C4-2B (cell line): ENCODE data around the gene MXD3.

Source experiments
- H3K27ac ChIP-seq: fragments of 450-650 bp; 2 replicates; pipeline ENCODE4 v1.5.1; 2017
- CTCF ChIP-seq: fragments of 450-650 bp; conservative IDR thresholded peaks from 2 replicates; pipeline ENCODE4 v1.5.1; 2017; ENCODE audit warnings: mild to moderate bottlenecking
- ZFX ChIP-seq: fragments of 450-650 bp; IDR thresholded peaks from 2 replicates; pipeline ENCODE4 v1.6.1; 2017

Gene MXD3

GRCh38 chr5:177297922-177298321, 13.8 kb downstream of the MXD3 start:
- no peak overlapping the region for H3K27ac ChIP-seq
- TF ChIP-seq CTCF (no peak), ZFX (no peak)

GRCh38 chr5:177296581-177296980, 15.1 kb downstream of the MXD3 start:
- no peak for TF ChIP-seq ZFX
- no peak for TF ChIP-seq CTCF
- peak overlapping the region; percentile 42 for H3K27ac ChIP-seq

GRCh38 chr5:177295924-177296323, 15.8 kb downstream of the MXD3 start:
- peak overlapping the region; percentile 42 for H3K27ac ChIP-seq
- TF ChIP-seq ZFX: no peak
- no peak for TF ChIP-seq CTCF

- no peak for TF ChIP-seq CTCF
- no peak for TF ChIP-seq ZFX
- H3K27ac ChIP-seq: no peak overlapping the region
These were observed 17.1 kb downstream of the MXD3 start for GRCh38 chr5:177294632-177295031.

- TF ChIP-seq ZFX (no peak), CTCF (no peak)
- H3K27ac ChIP-seq: no peak overlapping the region
These were observed 17.7 kb downstream of the MXD3 start for GRCh38 chr5:177293819-177294581.

- TF ChIP-seq CTCF: no peak
- TF ChIP-seq ZFX: no peak
- H3K27ac ChIP-seq: no peak overlapping the region
These were observed 20.0 kb downstream of the MXD3 start for GRCh38 chr5:177291735-177292134.

- TF ChIP-seq ZFX: no peak
- no peak for TF ChIP-seq CTCF
- no peak overlapping the region for H3K27ac ChIP-seq
These were observed 20.7 kb downstream of the MXD3 start for GRCh38 chr5:177290816-177291596.
